ENCODE data around the gene FBXL7.

FBXL7 gene

DNA sequence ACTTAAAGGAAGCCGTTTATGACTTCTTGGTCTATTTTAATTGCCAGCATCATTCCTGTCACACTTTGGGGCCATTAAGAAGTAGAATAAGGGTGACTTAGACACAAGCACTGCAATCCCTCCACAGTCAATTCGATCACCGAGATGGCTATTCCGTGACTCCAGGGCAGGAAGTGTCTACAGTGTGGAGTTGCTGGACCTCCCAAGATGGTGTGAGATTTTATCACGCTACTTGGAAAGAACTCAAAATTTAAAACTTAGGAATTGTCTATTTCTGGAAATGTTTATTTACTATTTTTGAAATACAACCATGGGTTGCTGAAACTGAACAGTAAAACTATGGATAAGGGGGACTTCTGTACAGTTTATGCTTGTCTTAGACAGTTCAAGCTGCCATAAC is 6.2 kb downstream of the FBXL7 start:
- no peak for DNase-seq

DNA sequence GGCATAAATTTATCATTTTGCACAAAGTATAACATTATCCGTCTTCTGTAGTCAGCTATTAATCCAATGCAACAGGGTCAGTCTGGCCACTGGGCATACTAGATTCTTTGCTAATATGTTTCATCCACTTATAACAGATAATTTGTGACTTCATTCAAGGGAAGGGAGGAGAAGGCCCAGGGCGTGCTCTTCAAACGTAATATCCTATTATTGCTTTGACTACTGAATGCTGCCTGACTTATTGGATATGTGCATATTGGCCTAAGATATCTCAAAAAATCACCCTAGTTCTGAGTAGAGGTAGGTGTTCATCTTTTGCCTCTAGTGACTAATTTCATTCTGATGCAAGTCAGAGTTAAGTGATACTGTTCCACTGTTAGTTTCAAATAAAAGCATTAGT is 6.9 kb downstream of the FBXL7 start:
- no peak for DNase-seq

DNA sequence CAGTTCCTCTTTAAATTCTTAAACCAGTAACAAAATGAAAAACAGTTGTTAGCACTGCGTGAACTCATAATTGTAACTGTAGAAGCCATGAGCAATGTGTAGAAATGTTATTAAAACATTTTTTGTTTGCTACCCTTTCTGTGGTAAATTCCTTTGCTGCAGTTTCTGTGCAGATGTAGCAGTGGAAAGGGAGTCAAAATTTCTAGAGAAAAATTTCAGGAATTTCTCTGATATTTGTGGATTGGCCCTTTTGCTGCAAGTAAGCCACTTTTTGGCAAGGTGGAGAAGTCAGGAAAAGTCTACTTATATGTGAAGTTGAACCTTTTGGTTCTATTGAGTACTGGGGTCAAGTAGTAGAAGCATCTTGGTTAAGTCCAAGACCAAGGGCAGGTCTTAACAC is 10.1 kb downstream of the FBXL7 start:
- no peak for DNase-seq

DNA sequence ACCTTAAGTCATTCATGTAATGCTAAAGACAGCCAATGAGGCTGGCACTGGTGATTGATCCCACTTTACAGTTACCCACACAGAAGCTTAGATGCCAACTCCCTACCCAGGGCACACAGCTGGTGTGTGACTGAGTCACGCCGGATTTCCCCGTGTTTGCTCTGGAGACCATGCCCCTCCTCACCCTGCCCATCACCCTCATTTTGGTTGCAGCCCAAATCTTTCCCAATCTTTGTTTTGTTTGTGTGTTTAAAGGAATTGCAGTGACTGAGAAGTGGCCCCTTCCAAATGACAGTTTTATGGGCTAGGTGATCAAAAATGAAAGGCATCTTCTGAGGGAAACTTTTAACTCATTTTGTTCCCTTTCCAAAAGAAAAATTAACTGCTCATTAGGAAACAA is 10.9 kb downstream of the FBXL7 start:
- no peak for DNase-seq

DNA sequence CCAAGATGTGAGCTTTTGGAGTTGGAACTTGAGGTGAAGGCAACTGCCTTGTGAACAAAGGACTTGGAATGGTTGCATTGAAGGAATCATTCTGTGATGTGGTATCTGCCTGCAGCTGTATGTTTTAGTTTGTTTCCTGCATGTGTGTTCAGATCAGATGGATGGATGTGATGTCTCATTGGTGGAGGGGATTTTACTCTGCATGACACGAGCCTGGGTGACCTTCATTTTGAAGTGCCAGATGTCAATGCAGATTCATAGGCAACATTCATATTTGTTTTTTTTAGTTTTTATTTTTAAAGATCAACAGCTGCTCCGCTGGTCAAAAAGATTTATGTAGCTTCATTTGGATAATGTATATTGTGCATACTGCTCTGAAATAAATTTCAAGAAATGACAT is 13.5 kb downstream of the FBXL7 start:
- no peak for DNase-seq

DNA sequence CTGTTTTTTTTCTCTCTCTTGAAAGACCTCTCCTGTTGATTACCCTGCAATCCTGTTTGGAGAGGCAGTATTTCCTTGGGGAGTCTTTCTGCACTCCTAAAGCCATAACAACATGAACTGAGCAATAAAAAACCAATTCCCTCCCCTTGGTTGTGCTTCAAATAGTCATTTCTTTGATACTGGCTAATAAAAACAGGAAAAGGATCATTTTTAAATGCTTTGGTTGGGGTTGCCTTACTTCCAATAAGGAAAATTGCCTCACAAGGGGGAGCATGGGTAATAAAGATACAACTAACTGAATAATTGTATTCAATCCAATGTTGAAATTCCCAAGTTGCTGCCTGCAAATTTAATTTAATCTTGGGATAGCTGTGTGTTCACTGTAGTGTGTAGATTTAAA is 13.9 kb downstream of the FBXL7 start:
- no peak for DNase-seq

DNA sequence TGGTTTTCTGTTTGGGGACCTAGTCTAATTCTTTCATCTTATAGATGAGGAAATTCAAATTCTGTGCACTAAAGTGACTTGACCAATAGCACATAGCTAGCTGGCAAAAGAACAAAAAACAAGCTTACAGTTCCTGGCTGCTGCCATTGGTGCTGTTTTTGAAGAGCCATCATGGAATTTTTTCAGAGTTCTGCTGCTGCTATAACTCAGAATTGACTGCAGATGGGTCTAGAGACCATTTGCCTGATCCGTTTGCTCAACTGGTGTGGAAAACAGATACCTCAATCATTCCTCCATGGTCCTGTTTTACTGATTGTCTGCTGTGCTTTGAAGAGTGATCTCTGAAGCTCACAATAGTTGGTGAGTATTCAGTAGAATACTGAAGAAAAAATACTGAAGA is 15.2 kb downstream of the FBXL7 start:
- no peak for DNase-seq

DNA sequence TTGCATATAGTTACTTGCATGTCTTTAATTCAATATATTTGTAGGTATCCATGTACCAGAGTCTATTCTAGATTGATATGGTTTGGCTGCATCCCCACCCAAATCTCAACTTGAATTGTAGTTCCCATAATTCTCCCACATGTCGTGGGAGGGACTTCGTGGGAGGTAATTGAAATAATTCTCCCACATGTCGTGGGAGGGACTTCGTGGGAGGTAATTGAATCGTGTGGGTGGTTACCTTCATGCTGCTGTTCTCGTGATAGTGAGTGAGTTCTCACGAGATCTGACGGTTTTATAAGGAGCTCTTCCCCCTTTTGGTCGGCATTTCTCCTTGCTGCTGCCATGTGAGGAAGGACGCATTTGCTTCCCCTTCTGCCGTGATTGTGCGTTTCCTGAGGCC is 16.5 kb downstream of the FBXL7 start:
- no peak for DNase-seq

DNA sequence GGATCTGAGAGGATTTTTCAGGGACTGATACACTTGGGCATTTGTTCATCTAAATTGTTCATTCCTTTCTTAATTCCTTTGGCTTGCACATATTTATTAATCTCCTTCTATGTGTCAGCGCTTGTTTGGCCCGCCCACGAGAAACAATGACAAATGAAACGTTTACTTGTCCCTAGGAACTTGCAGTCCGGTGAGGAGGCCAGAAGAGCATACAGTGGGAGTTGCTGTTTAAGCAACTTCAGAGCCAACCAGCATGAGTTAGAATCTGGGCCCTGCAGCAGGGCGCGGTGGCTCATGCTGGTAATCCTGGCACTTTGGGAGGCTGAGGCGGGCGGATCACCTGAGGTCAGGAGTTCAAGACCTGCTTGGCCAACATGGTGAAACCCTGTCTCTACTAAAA is 18.8 kb downstream of the FBXL7 start:
- no peak for DNase-seq

DNA sequence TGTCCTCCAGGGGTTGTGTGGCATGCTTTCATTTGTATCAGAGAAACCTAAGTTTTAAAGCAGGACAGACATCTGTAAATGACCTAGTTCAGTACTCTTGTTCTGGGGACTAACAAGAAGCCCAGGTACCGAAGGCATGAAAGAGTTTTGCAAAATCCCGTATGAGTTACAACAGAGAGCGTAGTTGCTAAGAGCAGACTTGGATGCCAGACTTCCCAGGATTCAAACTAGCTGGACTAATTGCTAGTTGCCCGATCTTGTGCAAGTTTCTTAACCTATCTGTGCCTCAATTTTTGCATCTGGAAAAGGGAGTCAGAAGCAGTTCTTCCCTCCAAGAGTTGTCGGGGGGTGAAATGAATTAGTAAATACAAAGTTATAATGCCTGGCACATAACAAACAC is 20.9 kb downstream of the FBXL7 start:
- DNase-seq, result no peak

DNA sequence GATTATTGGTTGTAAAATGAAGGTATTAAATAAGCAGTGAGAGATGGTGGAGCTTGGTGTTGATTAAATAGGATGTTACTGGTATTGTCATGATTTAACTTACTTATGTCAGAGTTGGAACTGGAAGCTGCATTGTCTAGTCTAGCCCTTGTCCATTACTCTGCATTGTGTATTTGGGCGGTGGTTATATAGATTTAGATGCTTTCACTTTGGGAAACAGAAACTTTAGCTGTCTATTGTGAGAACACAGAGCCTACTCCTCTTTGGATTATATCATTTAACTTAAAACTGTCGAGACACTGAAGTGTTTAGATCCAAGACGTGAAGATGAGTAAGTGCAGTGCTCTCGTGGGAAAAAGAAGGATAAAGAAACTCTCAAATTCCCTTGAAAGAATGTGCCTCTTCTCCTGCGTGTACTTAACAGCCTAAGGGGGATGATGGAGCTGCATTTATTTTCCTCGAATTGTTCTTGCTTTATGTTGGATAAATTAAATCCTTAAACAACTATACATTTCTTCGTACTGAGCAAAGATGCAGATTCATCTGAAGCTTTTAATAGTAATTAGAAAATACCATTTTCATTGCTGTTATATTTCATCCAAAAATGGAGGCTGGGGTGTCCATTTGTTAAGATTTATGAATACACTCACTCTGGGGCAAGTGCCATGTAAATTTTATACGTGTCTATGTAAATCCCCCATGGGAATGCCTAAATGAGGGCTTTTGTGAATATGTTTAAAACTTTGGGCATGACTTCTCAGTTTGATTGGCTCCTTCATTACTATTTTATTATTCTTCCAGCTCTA is 21.6 kb downstream of the FBXL7 start:
- no peak for DNase-seq

DNA sequence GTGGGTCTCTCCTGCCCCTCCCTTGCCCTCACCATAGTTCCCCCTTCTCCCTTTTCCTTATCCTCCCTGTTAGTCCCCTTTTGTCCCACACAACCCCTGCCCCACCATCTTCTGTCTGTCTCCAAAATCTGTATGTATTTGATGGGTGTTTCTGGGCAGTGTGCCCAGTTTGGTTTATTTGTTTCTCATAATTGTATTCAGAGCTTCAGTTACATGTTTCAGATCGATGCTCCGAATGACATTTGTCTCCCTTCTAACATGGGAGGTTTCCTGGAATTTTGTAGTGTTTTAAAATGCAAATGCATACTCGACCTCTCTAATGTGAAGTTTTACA is 22.2 kb downstream of the FBXL7 start:
- no peak for DNase-seq

DNA sequence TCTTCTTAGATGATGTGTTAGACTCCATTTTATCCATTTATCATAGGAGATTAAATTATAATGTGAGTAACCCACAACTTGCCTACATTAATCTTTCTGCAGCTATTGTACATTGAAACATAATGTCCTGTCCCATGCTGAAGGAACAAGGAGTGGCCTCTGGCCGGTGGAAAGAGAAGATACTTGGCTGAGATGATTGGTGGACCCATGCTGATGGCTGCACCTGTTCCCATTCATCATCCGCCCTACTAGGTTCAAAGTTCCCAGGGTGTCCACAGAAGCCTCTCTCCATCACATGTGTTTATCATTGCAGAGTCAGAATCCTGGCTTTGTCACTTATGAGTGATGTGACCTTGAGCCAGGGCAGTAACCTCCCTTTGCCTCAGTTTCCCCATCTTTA is 24.7 kb downstream of the FBXL7 start:
- DNase-seq, result no peak

DNA sequence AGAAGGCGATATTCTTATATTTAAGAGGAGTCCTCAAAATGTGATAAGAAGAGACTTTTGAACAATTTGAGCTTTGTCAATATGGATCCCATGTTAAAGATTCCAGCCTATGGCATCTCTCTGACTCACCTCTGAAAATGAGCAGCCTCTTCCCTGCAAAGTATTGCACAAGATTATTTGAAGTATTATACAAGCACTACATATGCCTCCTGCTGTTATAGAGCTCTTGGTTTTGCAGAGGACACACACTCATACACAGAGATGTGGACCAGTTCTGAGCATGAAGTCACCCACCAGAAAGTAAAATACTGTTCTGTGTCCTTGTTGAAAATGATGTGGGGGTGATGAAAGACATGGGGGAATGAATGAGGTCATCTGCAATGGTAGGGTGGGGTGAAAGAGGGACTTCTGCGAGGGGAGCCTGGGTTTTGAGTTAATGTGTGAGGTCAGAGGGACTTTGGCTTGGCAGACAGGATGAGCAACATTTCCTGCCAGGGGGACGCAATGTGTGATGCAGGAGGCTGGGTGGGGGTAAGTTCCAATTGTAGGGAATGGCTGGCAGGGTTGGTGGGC is 25.8 kb downstream of the FBXL7 start:
- no peak for DNase-seq

DNA sequence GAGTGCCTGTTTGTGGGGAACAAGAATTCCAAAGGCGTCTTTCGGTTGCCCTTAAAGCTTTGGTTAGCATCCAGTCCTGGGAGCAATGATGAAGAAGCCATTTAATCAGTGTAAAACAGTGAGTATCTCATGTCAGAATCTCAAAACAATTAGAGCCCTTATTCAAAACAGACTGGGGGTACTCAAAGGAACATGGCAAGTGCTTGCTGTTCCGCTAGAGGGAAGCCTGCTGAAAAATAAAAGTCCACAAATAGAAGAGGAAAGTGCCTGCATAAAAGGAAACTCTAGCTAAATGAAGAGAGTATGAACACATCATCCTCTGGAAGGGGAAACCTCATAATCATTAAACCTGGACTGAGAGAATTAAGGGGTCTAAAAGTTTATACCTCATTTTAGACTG is 26.4 kb downstream of the FBXL7 start:
- DNase-seq, result no peak

DNA sequence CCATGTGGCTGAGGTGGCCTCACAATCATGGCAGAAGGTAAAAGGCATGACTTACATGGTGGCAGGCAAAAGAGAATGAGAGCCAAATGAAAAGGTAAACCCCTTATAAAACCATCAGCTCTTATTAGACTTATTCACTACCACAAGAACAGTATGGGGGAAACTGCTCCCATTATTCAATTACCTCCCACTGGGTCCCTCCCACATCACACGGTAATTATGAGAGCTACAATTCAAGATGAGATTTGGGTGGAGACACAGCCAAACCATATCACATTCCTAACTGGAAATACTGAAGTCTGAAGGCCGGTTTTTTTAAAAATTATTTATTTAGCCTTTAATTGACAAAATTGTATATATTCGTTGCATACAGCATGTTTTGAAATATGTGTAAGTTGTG is 28.5 kb downstream of the FBXL7 start:
- no peak for DNase-seq

DNA sequence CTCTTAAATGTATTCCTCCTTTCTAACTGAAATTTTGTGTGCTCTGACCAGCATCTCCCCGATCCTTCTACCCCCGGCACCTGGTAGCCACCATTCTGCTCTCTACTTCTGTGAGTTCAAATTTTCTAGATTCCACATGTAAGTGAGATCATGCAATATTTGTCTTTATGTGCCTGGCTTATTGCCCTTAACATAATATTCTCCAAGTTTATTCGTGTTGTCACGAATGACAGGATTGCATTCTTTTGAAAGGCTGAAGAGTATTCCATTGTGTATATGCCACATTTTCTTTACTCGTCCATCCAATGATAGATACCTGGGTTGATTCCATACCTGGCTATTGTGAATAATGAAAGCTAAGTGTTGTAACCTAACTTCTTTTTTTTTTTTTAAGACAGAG is 29.0 kb downstream of the FBXL7 start:
- DNase-seq, result no peak

DNA sequence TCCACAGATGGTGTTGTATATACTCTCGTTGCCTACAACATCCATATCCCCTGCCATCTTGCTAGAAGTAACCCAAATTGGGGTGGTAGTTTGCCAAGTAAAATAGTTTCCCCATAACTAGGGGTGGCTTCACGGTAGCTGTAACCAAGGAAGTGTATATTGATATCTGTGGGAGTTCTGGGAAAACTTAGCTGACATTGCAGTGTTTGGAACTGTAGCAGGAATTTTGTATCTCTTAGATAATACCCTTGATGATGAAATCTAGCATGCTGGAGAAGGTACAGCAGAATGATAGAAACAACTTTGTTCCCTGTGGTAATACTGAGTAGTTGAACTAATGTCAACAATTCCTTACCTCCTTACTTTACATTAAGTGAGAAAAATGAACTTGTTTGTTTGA is 29.8 kb downstream of the FBXL7 start:
- no peak for DNase-seq

DNA sequence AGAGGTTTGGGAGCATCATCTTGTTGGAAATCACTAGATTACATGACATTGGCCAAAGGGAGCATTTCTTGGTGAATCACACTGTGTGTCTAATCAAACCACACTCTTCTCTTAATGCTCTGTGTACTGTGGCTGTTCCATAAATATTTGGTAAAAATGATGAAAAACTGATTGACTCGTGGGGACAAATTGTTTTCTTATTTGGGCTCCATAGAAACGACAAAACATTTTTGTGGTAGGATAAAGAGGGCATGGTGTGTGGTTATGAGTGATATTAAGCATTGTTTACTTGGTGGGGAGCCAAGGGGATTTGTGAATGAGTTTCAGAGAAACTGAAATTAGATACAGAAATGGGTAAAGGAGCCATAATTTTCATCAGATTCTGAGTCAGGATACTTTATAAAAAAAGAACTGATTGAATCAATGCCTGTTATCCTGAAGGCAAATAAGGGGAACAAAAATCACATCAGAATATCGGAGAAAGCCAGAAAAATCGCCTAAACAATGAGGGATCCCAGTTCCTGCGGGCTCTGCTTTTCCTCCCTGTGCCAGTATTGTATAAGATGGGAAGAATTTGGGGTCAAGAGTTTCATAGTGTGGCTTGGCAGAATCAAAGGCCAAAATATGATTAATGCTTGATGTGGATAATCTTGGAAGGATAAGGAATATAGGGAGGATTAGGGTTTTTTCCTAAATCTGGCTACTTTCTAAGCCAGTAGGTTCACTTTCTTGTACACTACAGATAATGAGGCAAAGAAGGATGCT is 33.3 kb downstream of the FBXL7 start:
- DNase-seq, result no peak

DNA sequence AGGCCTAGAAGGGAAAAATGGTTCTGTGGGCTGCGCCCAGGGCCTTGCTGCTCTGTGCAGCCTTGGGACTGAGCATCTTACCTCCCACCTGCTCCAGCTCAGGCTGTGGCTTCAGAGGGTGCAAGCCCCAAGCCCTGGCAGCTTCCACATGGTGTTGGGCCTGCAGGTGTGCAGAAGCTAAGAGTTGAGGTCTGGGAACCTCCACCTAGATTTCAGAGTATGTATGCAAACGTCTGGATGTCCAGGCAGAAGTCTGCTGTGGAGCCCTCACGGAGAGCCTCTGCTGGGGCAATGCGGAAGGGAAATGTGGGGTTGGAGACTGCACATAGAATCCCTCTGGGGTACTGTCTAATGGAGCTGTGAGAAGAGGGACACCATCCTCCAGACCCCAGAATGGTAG is 36.0 kb downstream of the FBXL7 start:
- DNase-seq, result no peak

DNA sequence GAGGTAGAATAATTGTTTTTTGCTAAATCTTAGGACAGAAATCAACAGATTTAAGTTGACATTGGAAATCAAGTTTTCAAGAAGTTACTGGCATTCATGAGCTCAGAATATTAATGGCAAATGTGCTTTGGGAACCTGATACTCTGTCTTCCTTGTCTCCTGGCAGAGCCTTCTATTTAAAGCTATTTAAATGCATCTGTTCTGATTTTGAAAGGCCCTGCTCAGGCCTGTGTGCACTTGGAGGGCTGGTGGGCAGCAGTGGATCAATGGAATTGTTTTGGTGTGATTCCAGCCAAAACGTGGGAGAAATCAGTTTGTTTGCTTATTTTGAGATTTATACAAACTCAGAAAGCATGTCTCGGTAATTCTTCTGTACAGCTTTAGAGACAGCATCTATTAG is 38.5 kb downstream of the FBXL7 start:
- DNase-seq, result no peak

DNA sequence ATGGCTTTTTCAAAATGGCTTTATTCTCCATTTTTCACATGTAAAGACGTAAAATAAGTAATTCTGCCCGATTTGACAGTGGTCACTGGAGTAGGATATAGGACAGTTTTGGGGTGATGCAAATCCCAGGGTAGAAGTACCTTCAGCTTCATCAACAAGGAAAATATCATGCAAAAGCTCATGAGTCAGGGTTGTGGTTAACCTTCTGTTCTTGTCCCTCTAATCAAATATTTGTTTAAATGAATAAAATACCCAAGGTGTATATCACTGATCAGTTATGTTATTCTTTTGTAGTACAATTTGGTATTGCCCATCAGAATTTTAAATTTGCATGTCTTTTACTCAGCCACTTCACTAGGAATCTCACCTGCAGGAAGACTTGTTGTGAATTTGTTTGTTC is 40.0 kb downstream of the FBXL7 start:
- no peak for DNase-seq

DNA sequence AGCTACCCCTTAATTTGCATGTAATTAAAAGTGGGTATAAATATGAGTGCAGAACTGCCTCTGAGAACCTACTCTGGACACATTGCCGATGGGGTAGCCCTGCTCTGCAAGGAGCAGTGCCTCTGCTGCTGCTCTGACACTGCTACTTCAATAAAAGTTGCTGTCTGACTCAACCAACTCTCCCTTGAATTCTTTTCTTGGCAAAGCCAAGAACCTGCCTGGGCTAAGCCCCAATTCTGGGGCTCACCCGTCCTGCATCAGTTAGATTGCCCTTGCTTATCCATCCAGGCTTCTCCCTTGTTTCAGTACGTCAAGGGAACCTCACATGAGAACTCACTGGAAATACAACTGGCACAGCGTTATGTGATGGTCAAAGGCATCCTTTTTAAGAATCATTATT is 44.1 kb downstream of the FBXL7 start:
- no peak for DNase-seq

DNA sequence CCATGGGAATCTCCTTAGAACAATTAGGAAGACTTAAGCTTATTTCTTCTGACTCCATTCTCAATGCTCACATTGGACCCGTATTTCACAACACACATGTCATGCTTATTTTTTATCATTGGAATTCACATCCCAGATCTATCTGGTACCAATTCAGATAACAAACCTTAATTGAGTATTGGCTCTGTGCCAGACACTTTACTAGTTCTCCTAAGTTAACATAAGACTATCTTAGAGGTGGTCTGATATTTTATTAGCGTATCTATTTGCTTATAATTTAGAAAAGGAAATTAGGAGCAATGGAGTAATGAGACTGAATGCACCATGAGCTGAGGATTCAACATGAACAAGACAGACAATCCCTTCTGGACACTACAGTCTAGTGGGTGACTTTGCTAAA is 45.1 kb downstream of the FBXL7 start:
- DNase-seq, result no peak

All from bone marrow (tissue), 2 donors.